GM23338 (cell line): ENCODE data around the gene IQGAP1. TPM values are rescaled to one million over a fixed set of nuclear protein-coding genes. Genes with fewer than 3 reads are reported as not detected.

Experiments
- ATAC-seq: fragments of 200-7000 bp; cut with Tn5 transposase; 3 replicates; pipeline ENCODE4 v1.9.1; 2020
- DNase-seq: peaks from one replicate; pipeline ENCODE4 v3.0.0-alpha.2; 2015; ENCODE audit warnings: low spot score
- H2AFZ ChIP-seq: fragments of 200-600 bp; sonication (generic); 2 replicates; pipeline ENCODE4 v1.8.0; 2016; ENCODE audit warnings: antibody characterized with exemption, mild to moderate bottlenecking, moderate library complexity
- H3F3A ChIP-seq: fragments of 200-600 bp; sonication (generic); replicated peaks from 2 replicates; pipeline ENCODE4 v1.8.0; 2017; ENCODE audit warnings: antibody characterized with exemption, mixed run types, low read depth
- H3K27ac ChIP-seq: fragments of 200-600 bp; sonication (generic); 2 replicates; pipeline ENCODE4 v1.6.1; 2016; ENCODE audit warnings: low read depth
- H3K27me3 ChIP-seq: fragments of 200-600 bp; sonication (generic); 2 replicates; pipeline ENCODE4 v1.8.0; 2016; ENCODE audit warnings: mild to moderate bottlenecking, mixed run types, moderate library complexity; ENCODE audit not compliant: insufficient read depth
- H3K36me3 ChIP-seq: fragments of 200-600 bp; sonication (generic); 2 replicates; pipeline ENCODE4 v1.8.0; 2016; ENCODE audit warnings: mild to moderate bottlenecking; ENCODE audit not compliant: insufficient read depth
- H3K4me1 ChIP-seq: fragments of 200-600 bp; sonication (generic); 2 replicates; pipeline ENCODE4 v1.8.0; 2016; ENCODE audit warnings: mild to moderate bottlenecking, moderate library complexity; ENCODE audit not compliant: insufficient read depth
- H3K4me2 ChIP-seq: fragments of 200-600 bp; sonication (generic); 2 replicates; pipeline ENCODE4 v1.7.1; 2017; ENCODE audit warnings: mixed run types
- H3K4me3 ChIP-seq: fragments of 200-600 bp; sonication (generic); 2 replicates; pipeline ENCODE4 v1.6.1; 2016; ENCODE audit warnings: mixed run types
- H3K79me2 ChIP-seq: fragments of 200-600 bp; sonication (generic); replicated peaks from 2 replicates; pipeline ENCODE4 v1.8.0; 2017; ENCODE audit warnings: mild to moderate bottlenecking; ENCODE audit not compliant: insufficient read depth
- H3K9me2 ChIP-seq: fragments of 200-600 bp; sonication (generic); 2 replicates; pipeline ENCODE4 v1.8.0; 2017; ENCODE audit not compliant: insufficient read depth
- H4K20me1 ChIP-seq: fragments of 200-600 bp; sonication (generic); replicated peaks from 2 replicates; pipeline ENCODE4 v1.8.0; 2017; ENCODE audit warnings: mild to moderate bottlenecking; ENCODE audit not compliant: insufficient read depth
- H3K27ac Mint-ChIP-seq: 2 replicates; pipeline ENCODE4 v1.8.0; 2020; ENCODE audit warnings: inconsistent platforms, mild to moderate bottlenecking, moderate library complexity, mixed read lengths
- H3K27me3 Mint-ChIP-seq: 3 replicates; pipeline ENCODE4 v1.8.0; 2022; ENCODE audit warnings: low read depth, mild to moderate bottlenecking, moderate library complexity, mixed read lengths, inconsistent platforms; ENCODE audit not compliant: insufficient read depth, poor library complexity
- H3K36me3 Mint-ChIP-seq: 3 replicates; pipeline ENCODE4 v1.8.0; 2021; ENCODE audit warnings: low read depth, mild to moderate bottlenecking, inconsistent platforms, moderate library complexity, mixed read lengths
- H3K4me1 Mint-ChIP-seq: 3 replicates; pipeline ENCODE4 v1.8.0; 2020; ENCODE audit warnings: mild to moderate bottlenecking, inconsistent platforms, mixed read lengths
- H3K4me3 Mint-ChIP-seq: 3 replicates; pipeline ENCODE4 v1.8.0; 2021; ENCODE audit warnings: moderate library complexity, mild to moderate bottlenecking, inconsistent platforms, mixed read lengths
- H3K9me3 Mint-ChIP-seq: 3 replicates; pipeline ENCODE4 v1.8.0; 2020; ENCODE audit warnings: moderate library complexity, mild to moderate bottlenecking, inconsistent platforms, mixed read lengths
- CREB1 ChIP-seq: fragments of 250-450 bp; sonication (Bioruptor Pico); IDR thresholded peaks from 2 replicates; pipeline ENCODE4 v1.5.0; 2020; ENCODE audit warnings: low read depth, mild to moderate bottlenecking, moderate library complexity
- CTCF ChIP-seq, 2 experiments: fragments of 200-600 bp in 1 of 2; sonication (generic) in 1 of 2; conservative IDR thresholded peaks; 2 replicates each; pipeline versions ENCODE4 v1.5.1 to v1.6.1; 2016 to 2017; ENCODE audit warnings: antibody characterized with exemption in 2 of 2, low read depth in 2 of 2, mild to moderate bottlenecking in 2 of 2, moderate library complexity in 1 of 2
- ETS1 ChIP-seq: IDR thresholded peaks from 2 replicates; pipeline ENCODE4 v1.6.1; 2016; ENCODE audit warnings: antibody characterized with exemption
- EZH2 ChIP-seq: fragments of 200-600 bp; sonication (generic); IDR thresholded peaks from one replicate; pipeline ENCODE4 v1.8.0; 2017; ENCODE audit warnings: antibody characterized with exemption, mild to moderate bottlenecking, low read depth; ENCODE audit not compliant: unreplicated experiment
- EZH2phosphoT487 ChIP-seq: fragments of 200-600 bp; sonication (generic); IDR thresholded peaks from one replicate; pipeline ENCODE4 v1.8.1; 2018; ENCODE audit warnings: antibody characterized with exemption; ENCODE audit not compliant: unreplicated experiment
- NANOG ChIP-seq: IDR thresholded peaks from 2 replicates; pipeline ENCODE4 v1.6.1; 2016; ENCODE audit warnings: antibody characterized with exemption, borderline replicate concordance
- POLR2AphosphoS5 ChIP-seq: IDR thresholded peaks from 2 replicates; pipeline ENCODE4 v1.6.1; 2016; ENCODE audit warnings: antibody characterized with exemption, low read depth
- REST ChIP-seq: IDR thresholded peaks from one replicate; pipeline ENCODE4 v1.6.1; 2018; ENCODE audit warnings: antibody characterized with exemption; ENCODE audit not compliant: unreplicated experiment
- STAT1 ChIP-seq: IDR thresholded peaks from one replicate; pipeline ENCODE4 v1.6.1; 2016; ENCODE audit warnings: antibody characterized with exemption; ENCODE audit not compliant: unreplicated experiment
- ZNF114 ChIP-seq: fragments of 250-450 bp; sonication (Bioruptor Pico); IDR thresholded peaks from 2 replicates; pipeline ENCODE4 v1.5.0; 2020; ENCODE audit warnings: mild to moderate bottlenecking, moderate library complexity
- ZNF331 ChIP-seq: fragments of 250-450 bp; sonication (Bioruptor Pico); IDR thresholded peaks from 2 replicates; pipeline ENCODE4 v1.5.0; 2020; ENCODE audit warnings: low read depth, mild to moderate bottlenecking, moderate library complexity
- ZNF462 ChIP-seq: fragments of 250-450 bp; sonication (Bioruptor Pico); IDR thresholded peaks from 2 replicates; pipeline ENCODE4 v1.5.0; 2020; ENCODE audit warnings: mild to moderate bottlenecking, moderate library complexity
- long read RNA-seq: library from polyadenylated mRNA; unstranded; transcript quantifications from one replicate; pipeline ENCODE4 v2.0.0, GENCODE V29; 2020; ENCODE audit not compliant: unreplicated experiment
- polyA plus RNA-seq: library from polyadenylated mRNA; unstranded; fragments of >200 nt; fragmentation: Nextera tagmentation; extraction: Ambion mirVana; gene quantifications from 2 replicates; pipeline ENCODE4 v1.2.1, GENCODE V29; 2016
- total RNA-seq: library from RNA; depleted of rRNA; stranded (reverse); fragments of >200 nt; shearing (Covaris generic); gene quantifications from 2 replicates; pipeline ENCODE4 v1.2.3, GENCODE V29; 2014; rRNA removed

The IQGAP1 gene
- total RNA-seq (136 and 159 TPM in 2 replicates), polyA plus RNA-seq (92.7 and 92.9 TPM in 2 replicates)
- long read RNA-seq, transcript IQGAP1-208 (2 exons, 1,201 nt), result major isoform, 7 of 23 reads
- long read RNA-seq, partial matches to known transcripts, result 16 of 23 reads
- long read RNA-seq, other reads (novel, unspliced or antisense), result 0 of 23 reads

GRCh38 chr15:90387534-90388461 is at the start of gene IQGAP1:
TSS of gene IQGAP1 (plus strand) at chr15:90388242. CDS start at chr15:90388342, 100 bp downstream.
- no peaks in the 10 kb centered on the region for H3K36me3 ChIP-seq
- Mint-ChIP-seq H3K4me3 (peak within 1 kb of the TSS; percentile 83), H3K9me3 (no peaks in the 10 kb centered on the region), H3K4me1 (peaks cover 37% of the 10 kb centered on the region), H3K27me3 (peaks cover 8% of the 10 kb centered on the region), H3K36me3 (peaks cover 12% of the 10 kb centered on the region), H3K27ac (peak within 1 kb of the TSS; percentile 88)
- peak within 1 kb of the TSS; percentile 93 for H3K27ac ChIP-seq
- H3K9me2 ChIP-seq, result no peaks in the 10 kb centered on the region
- H2AFZ ChIP-seq, result peak within 1 kb of the TSS; percentile 90
- H3K4me3 ChIP-seq, result peak within 1 kb of the TSS; percentile 82
- H3K4me1 ChIP-seq, result peaks cover 40% of the 10 kb centered on the region
- 0 out of 2 replicates have a peak, but pooled peaks cover 4% of the 10 kb centered on the region for H3F3A ChIP-seq
- H4K20me1 ChIP-seq, result 0 out of 2 replicates have a peak, but pooled peaks cover 4% of the 10 kb centered on the region
- peak; percentile 90 for ATAC-seq
- H3K27me3 ChIP-seq, result no peaks in the 10 kb centered on the region
- TF ChIP-seq STAT1 (no peak), POLR2AphosphoS5 (peak; percentile 91), NANOG (no peak), CREB1 (CRISPR knock-in tag) (no peak), ZNF331 (CRISPR knock-in tag) (no peak), ETS1 (0 out of 2 replicates have a peak, but pooled peaks have one; percentile 6), EZH2 (no peak), REST (no peak), CTCF (conservative IDR thresholded peaks at IDR 0.05; ENCODE audit: low read depth in 2 of 2) (no peak), ZNF114 (CRISPR knock-in tag) (no peak), EZH2phosphoT487 (no peak), ZNF462 (no peak)
- H3K79me2 ChIP-seq, result peaks cover 42% of the 10 kb centered on the region
- peak; percentile 97 for DNase-seq
- H3K4me2 ChIP-seq, result peak within 1 kb of the TSS; percentile 97
